Neural crest cell (in vitro differentiated cells): ENCODE measurements around the gene HES4. TPM values are rescaled to one million over a fixed set of nuclear protein-coding genes. Genes with fewer than 3 reads are reported as not detected.
"Not testable (repeated sequence)": the region's sequence is repeated elsewhere in the genome, so short reads cannot be mapped to it uniquely, and the experiment has no call there.

Experiments used
- DNase-seq: peaks from one replicate; pipeline ENCODE4 v3.0.0; 2021; ENCODE audit warnings: low read depth, mixed read lengths, low spot score
- H3K27ac Mint-ChIP-seq: one replicate; pipeline ENCODE4 v1.8.0; 2021; ENCODE audit warnings: mild to moderate bottlenecking, mixed read lengths; ENCODE audit not compliant: unreplicated experiment
- H3K27me3 Mint-ChIP-seq: 2 replicates; pipeline ENCODE4 v1.8.0; 2021; ENCODE audit warnings: low read depth, mild to moderate bottlenecking, mixed read lengths
- H3K36me3 Mint-ChIP-seq: 2 replicates; pipeline ENCODE4 v1.8.0; 2021; ENCODE audit warnings: low read depth, mild to moderate bottlenecking, mixed read lengths
- H3K4me1 Mint-ChIP-seq: 2 replicates; pipeline ENCODE4 v1.8.0; 2021; ENCODE audit warnings: mixed read lengths
- H3K4me3 Mint-ChIP-seq: one replicate; pipeline ENCODE4 v1.8.0; 2021; ENCODE audit warnings: mild to moderate bottlenecking, mixed read lengths
- H3K9me3 Mint-ChIP-seq: 2 replicates; pipeline ENCODE4 v1.8.0; 2021; ENCODE audit warnings: mixed read lengths
- CTCF ChIP-seq: fragments of 200-600 bp; sonication (generic); conservative IDR thresholded peaks from 2 replicates; pipeline ENCODE4 v1.5.0; 2021; ENCODE audit warnings: antibody characterized with exemption, mild to moderate bottlenecking
- total RNA-seq: library from RNA; stranded (reverse); gene quantifications from 2 replicates; pipeline ENCODE4 v1.2.1, GENCODE V29; 2021

HES4 gene
- total RNA-seq, 1 donor from 2014 or later: 35.7 TPM

GRCh38 chr1:1033009-1033587 is 33.2 kb upstream of the HES4 start:
- Mint-ChIP-seq H3K9me3 (no peaks in the 10 kb centered on the region), H3K36me3 (no peaks in the 10 kb centered on the region), H3K4me3 (peak overlapping the region; percentile 69), H3K4me1 (peaks cover 11% of the 10 kb centered on the region), H3K27me3 (peaks cover 7% of the 10 kb centered on the region), H3K27ac (no peak overlapping the region)
- peak; percentile 92 for DNase-seq
- TF ChIP-seq CTCF: peak; percentile 84

- no peaks in the 10 kb centered on the region for H3K36me3 Mint-ChIP-seq
- no peaks in the 10 kb centered on the region for H3K9me3 Mint-ChIP-seq
- peaks cover 4% of the 10 kb centered on the region for H3K27me3 Mint-ChIP-seq
- no peak for TF ChIP-seq CTCF
- peak; percentile 38 for DNase-seq
- H3K4me3 Mint-ChIP-seq: peak overlapping the region; percentile 77
- peak overlapping the region; percentile 86 for H3K27ac Mint-ChIP-seq
- H3K4me1 Mint-ChIP-seq: peaks cover 11% of the 10 kb centered on the region
These were observed 32.5 kb upstream of the HES4 start for GRCh38 chr1:1032424-1032823.

GRCh38 chr1:1031659-1032235 is 31.9 kb upstream of the HES4 start:
- Mint-ChIP-seq H3K27ac (peak overlapping the region; percentile 86), H3K27me3 (peaks cover 4% of the 10 kb centered on the region), H3K4me3 (peak overlapping the region; percentile 77), H3K36me3 (no peaks in the 10 kb centered on the region), H3K4me1 (peaks cover 11% of the 10 kb centered on the region), H3K9me3 (no peaks in the 10 kb centered on the region)
- no peak for DNase-seq
- no peak for TF ChIP-seq CTCF

DNA sequence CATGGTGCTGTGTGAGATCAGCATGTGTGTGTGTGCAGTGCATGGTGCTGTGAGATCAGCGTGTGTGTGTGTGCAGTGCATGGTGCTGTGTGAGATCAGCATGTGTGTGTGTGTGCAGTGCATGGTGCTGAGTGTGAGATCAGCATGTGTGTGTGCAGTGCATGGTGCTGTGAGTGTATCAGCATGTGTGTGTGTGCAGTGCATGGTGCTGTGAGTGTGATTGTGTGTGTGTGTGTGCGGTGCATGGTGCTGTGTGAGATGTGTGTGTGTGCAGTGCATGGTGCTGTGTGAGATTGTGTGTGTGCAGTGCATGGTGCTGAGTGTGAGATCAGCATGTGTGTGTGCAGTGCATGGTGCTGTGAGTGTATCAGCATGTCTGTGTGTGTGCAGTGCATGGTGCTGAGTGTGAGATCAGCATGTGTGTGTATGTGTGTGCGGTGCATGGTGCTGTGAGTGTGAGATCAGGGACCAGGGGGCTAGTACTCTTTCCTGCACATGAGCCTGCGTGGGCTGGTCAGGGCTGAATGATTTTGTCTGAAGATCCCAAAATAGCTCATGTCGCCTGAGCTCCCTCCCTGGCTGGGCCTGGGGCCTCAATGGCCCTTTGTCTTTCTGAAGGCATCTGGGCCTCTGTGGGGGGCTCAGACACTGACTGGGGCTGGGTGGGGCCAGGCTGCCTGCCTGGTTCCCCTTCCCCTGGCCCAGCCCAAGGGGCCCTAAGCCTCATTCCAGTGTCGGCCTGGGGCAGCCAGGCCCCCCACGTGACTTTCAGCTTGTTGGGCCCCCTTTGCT is 31.2 kb upstream of the HES4 start:
- DNase-seq, H3K4me3 Mint-ChIP-seq, H3K27me3 Mint-ChIP-seq, H3K27ac Mint-ChIP-seq, H3K36me3 Mint-ChIP-seq, H3K9me3 Mint-ChIP-seq: not testable (repeated sequence)
- peaks cover 11% of the 10 kb centered on the region for H3K4me1 Mint-ChIP-seq

- TF ChIP-seq CTCF: no peak
- H3K27me3 Mint-ChIP-seq: no peaks in the 10 kb centered on the region
- H3K9me3 Mint-ChIP-seq: no peaks in the 10 kb centered on the region
- peaks cover 15% of the 10 kb centered on the region for H3K4me1 Mint-ChIP-seq
- H3K27ac Mint-ChIP-seq: no peak overlapping the region
- no peaks in the 10 kb centered on the region for H3K36me3 Mint-ChIP-seq
- no peak for DNase-seq
- H3K4me3 Mint-ChIP-seq: no peak overlapping the region
These were observed 27.9 kb upstream of the HES4 start for GRCh38 chr1:1027791-1028190.
